Measurements from ENCODE around the gene PTPN14.

GRCh38 chr1:214389734-214390133 lies 161.7 kb downstream of the PTPN14 start:
- TF ChIP-seq CTCF (conservative IDR thresholded peaks at IDR 0.05; ENCODE audit: low read depth, low read length): no peak
- no peak for TF ChIP-seq POLR2A (IDR thresholded peaks at IDR 0.05; ENCODE audit: low read depth, low read length)
- TF ChIP-seq CEBPB (IDR thresholded peaks at IDR 0.05; ENCODE audit: low read depth, low read length): no peak
- TF ChIP-seq ELK1 (IDR thresholded peaks at IDR 0.05; ENCODE audit: borderline replicate concordance, low read depth, low read length): no peak
- TF ChIP-seq MXI1 (IDR thresholded peaks at IDR 0.05; ENCODE audit: borderline replicate concordance, low read depth, low read length): no peak
- TF ChIP-seq USF2 (IDR thresholded peaks at IDR 0.05; ENCODE audit: low read depth, low read length): no peak
- no peak for TF ChIP-seq RAD21 (IDR thresholded peaks at IDR 0.05; ENCODE audit: low read length)
- no peak for TF ChIP-seq MAZ (IDR thresholded peaks at IDR 0.05; ENCODE audit: borderline replicate concordance, low read depth, low read length)
- TF ChIP-seq CHD1 (IDR thresholded peaks at IDR 0.05; ENCODE audit: low read depth, low read length): no peak
- TF ChIP-seq BHLHE40 (IDR thresholded peaks at IDR 0.05; ENCODE audit: low read depth, low read length): no peak
- TF ChIP-seq SMC3 (IDR thresholded peaks at IDR 0.05; ENCODE audit: low read depth, low read length): no peak
- no peak for TF ChIP-seq NFE2L2 (IDR thresholded peaks at IDR 0.05; ENCODE audit: low read depth, low read length)
- TF ChIP-seq MAFK (IDR thresholded peaks at IDR 0.05; ENCODE audit: low read depth, low read length): no peak
- no peak for TF ChIP-seq RFX5 (IDR thresholded peaks at IDR 0.05; ENCODE audit: low read depth, low read length)

All from IMR-90 (cell line).